BLaER1 treated with 17β-estradiol and CSF1 and Interleukin-3, amounts not matched to agents 10 nM and 100 nM (cell line): Measurements from ENCODE around the gene TMEM42.

Experiments
- H3K27ac ChIP-seq, 11 experiments: shearing (Covaris generic); formaldehyde crosslinking; 2 replicates each; pipeline ENCODE4 v1.8.1; 2022
- H3K27me3 ChIP-seq, 11 experiments: shearing (Covaris generic); formaldehyde crosslinking; 2 replicates each; pipeline ENCODE4 v1.8.1; 2022
- H3K36me3 ChIP-seq, 11 experiments: shearing (Covaris generic); formaldehyde crosslinking; 2 replicates each; pipeline ENCODE4 v1.8.1; 2022
- H3K4me1 ChIP-seq, 10 experiments: shearing (Covaris generic); formaldehyde crosslinking; 2 replicates each; pipeline ENCODE4 v1.8.1; 2022
- H3K4me2 ChIP-seq, 11 experiments: shearing (Covaris generic); formaldehyde crosslinking; 2 replicates each; pipeline ENCODE4 v1.8.1; 2022
- H3K4me3 ChIP-seq, 10 experiments: shearing (Covaris generic); formaldehyde crosslinking; 2 replicates each; pipeline ENCODE4 v1.8.1; 2022
- H3K9ac ChIP-seq, 11 experiments: shearing (Covaris generic); formaldehyde crosslinking; 2 replicates each; pipeline ENCODE4 v1.8.1; 2022
- H3K9me3 ChIP-seq, 11 experiments: shearing (Covaris generic); formaldehyde crosslinking; replicated peaks in 1 of 11; 2 replicates each; pipeline ENCODE4 v1.8.1; 2022
- H4K20me1 ChIP-seq, 11 experiments: shearing (Covaris generic); formaldehyde crosslinking; 2 replicates each; pipeline ENCODE4 v1.8.1; 2022
- Cebpa-rat ChIP-seq, 11 experiments: shearing (Covaris generic); IDR thresholded peaks; 2 replicates each; pipeline ENCODE4 v1.8.1; 2022

The TMEM42 gene

GRCh38 chr3:44865272-44866035 lies 3.7 kb downstream of the TMEM42 start:
- Histone ChIP-seq H3K36me3 (peaks cover 0 to 25% (median 11%) of the 10 kb centered on the region in 11 experiments; a peak in 9 of 22 replicates), H3K4me3 (no peak overlapping the region), H3K4me1 (peaks cover 8 to 28% (median 14%) of the 10 kb centered on the region in 10 experiments), H4K20me1 (no peaks in the 10 kb centered on the region), H3K9ac (no peak overlapping the region; a peak in 1 of 22 replicates), H3K4me2 (no peak overlapping the region), H3K27me3 (no peaks in the 10 kb centered on the region), H3K27ac (no peak overlapping the region), H3K9me3 (peaks cover 0 to 10% (median 0%) of the 10 kb centered on the region in 11 experiments; a peak in 3 of 22 replicates)
- TF ChIP-seq Cebpa-rat (IDR thresholded peaks at IDR 0.05) = no peak

- Histone ChIP-seq H3K4me1 (peaks cover 11 to 39% (median 23%) of the 10 kb centered on the region in 10 experiments), H3K4me3 (no peak overlapping the region), H3K27me3 (no peaks in the 10 kb centered on the region), H3K9me3 (peaks cover 0 to 10% (median 0%) of the 10 kb centered on the region in 11 experiments; a peak in 3 of 22 replicates), H3K9ac (no peak overlapping the region), H3K4me2 (no peak overlapping the region), H3K27ac (no peak overlapping the region), H4K20me1 (no peaks in the 10 kb centered on the region), H3K36me3 (peaks cover 0 to 25% (median 11%) of the 10 kb centered on the region in 11 experiments; a peak in 9 of 22 replicates)
- TF ChIP-seq Cebpa-rat (IDR thresholded peaks at IDR 0.05) = no peak
These were observed 5.9 kb downstream of the TMEM42 start for GRCh38 chr3:44867421-44868111.

GRCh38 chr3:44870375-44871061 lies 8.8 kb downstream of the TMEM42 start:
- H3K27ac ChIP-seq = peak overlapping the region in 2 of 11 experiments; percentile 35 to 47; a peak in 3 of 22 replicates

GRCh38 chr3:44874308-44874707 lies 12.6 kb downstream of the TMEM42 start, which contains the start of gene TGM4:
TSS of gene TGM4 (plus strand) at chr3:44874608. CDS start at chr3:44874679, 71 bp downstream.
- Histone ChIP-seq H3K9me3 (no peaks in the 10 kb centered on the region), H3K4me2 (0 out of 22 replicates have a peak within 1 kb of the TSS, but pooled peaks of 1 of the 11 experiments have one; percentile 15), H3K27me3 (no peaks in the 10 kb centered on the region), H3K27ac (no peak within 1 kb of the TSS), H3K4me3 (no peak within 1 kb of the TSS), H3K36me3 (no peaks in the 10 kb centered on the region), H3K9ac (no peak within 1 kb of the TSS), H3K4me1 (peaks cover 9 to 43% (median 27%) of the 10 kb centered on the region in 10 experiments), H4K20me1 (no peaks in the 10 kb centered on the region)
- no peak for TF ChIP-seq Cebpa-rat (IDR thresholded peaks at IDR 0.05)

More at GRCh38 chr3:44870375-44871061, 8.8 kb downstream of the TMEM42 start:
- no peak overlapping the region for H3K4me3 ChIP-seq
- H4K20me1 ChIP-seq = no peaks in the 10 kb centered on the region
- H3K36me3 ChIP-seq = peaks cover 0 to 16% (median 3%) of the 10 kb centered on the region in 11 experiments; a peak in 7 of 22 replicates
- H3K9ac ChIP-seq = no peak overlapping the region
- peak overlapping the region in 8 of 11 experiments; percentile 65 to 90 (median 76); a peak in 15 of 22 replicates for H3K4me2 ChIP-seq
- TF ChIP-seq Cebpa-rat (IDR thresholded peaks at IDR 0.05) = no peak
- H3K27me3 ChIP-seq = no peaks in the 10 kb centered on the region
- H3K9me3 ChIP-seq = peaks cover 0 to 7% (median 0%) of the 10 kb centered on the region in 11 experiments; a peak in 2 of 22 replicates
- peaks cover 7 to 36% (median 21%) of the 10 kb centered on the region in 10 experiments for H3K4me1 ChIP-seq

- TF ChIP-seq Cebpa-rat (IDR thresholded peaks at IDR 0.05) = peak in 8 of 11 experiments; percentile 9 to 83 (median 32); a peak in 9 of 22 replicates
- H3K4me2 ChIP-seq = 0 out of 22 replicates have a peak overlapping the region, but pooled peaks of 1 of the 11 experiments have one; percentile 15
- peaks cover 9 to 34% (median 27%) of the 10 kb centered on the region in 10 experiments for H3K4me1 ChIP-seq
- no peaks in the 10 kb centered on the region for H3K27me3 ChIP-seq
- H3K4me3 ChIP-seq = no peak overlapping the region
- no peak overlapping the region for H3K27ac ChIP-seq
- no peaks in the 10 kb centered on the region for H3K36me3 ChIP-seq
- no peaks in the 10 kb centered on the region for H4K20me1 ChIP-seq
- H3K9ac ChIP-seq = no peak overlapping the region
- no peaks in the 10 kb centered on the region for H3K9me3 ChIP-seq
These were observed 13.9 kb downstream of the TMEM42 start for GRCh38 chr3:44875596-44875995.

GRCh38 chr3:44877333-44877732 lies 15.6 kb downstream of the TMEM42 start:
- TF ChIP-seq Cebpa-rat (IDR thresholded peaks at IDR 0.05) = no peak
- H3K4me1 ChIP-seq = peaks cover 0 to 17% (median 12%) of the 10 kb centered on the region in 10 experiments; a peak in 16 of 20 replicates
- H3K9ac ChIP-seq = no peak overlapping the region
- no peaks in the 10 kb centered on the region for H3K9me3 ChIP-seq
- H3K27ac ChIP-seq = no peak overlapping the region; a peak in 1 of 22 replicates
- H4K20me1 ChIP-seq = no peaks in the 10 kb centered on the region
- no peaks in the 10 kb centered on the region for H3K36me3 ChIP-seq
- no peak overlapping the region for H3K4me3 ChIP-seq
- H3K4me2 ChIP-seq = peak overlapping the region in 3 of 11 experiments; percentile 3 to 45 (median 38); a peak in 6 of 22 replicates
- H3K27me3 ChIP-seq = no peaks in the 10 kb centered on the region

- no peak for TF ChIP-seq Cebpa-rat (IDR thresholded peaks at IDR 0.05)
- no peaks in the 10 kb centered on the region for H3K36me3 ChIP-seq
- H3K9me3 ChIP-seq = no peaks in the 10 kb centered on the region
- H3K4me2 ChIP-seq = no peak overlapping the region
- no peaks in the 10 kb centered on the region for H3K27me3 ChIP-seq
- no peak overlapping the region for H3K27ac ChIP-seq
- peaks cover 0 to 24% (median 11%) of the 10 kb centered on the region in 10 experiments; a peak in 12 of 20 replicates for H3K4me1 ChIP-seq
- H3K9ac ChIP-seq = no peak overlapping the region
- no peaks in the 10 kb centered on the region for H4K20me1 ChIP-seq
- no peak overlapping the region for H3K4me3 ChIP-seq
These were observed 18.6 kb downstream of the TMEM42 start for GRCh38 chr3:44880284-44880683.

GRCh38 chr3:44883213-44883955 lies 21.7 kb downstream of the TMEM42 start:
- Histone ChIP-seq H3K4me2 (peak overlapping the region in 2 of 11 experiments; percentile 3 to 37; a peak in 2 of 22 replicates), H3K9me3 (no peaks in the 10 kb centered on the region), H3K4me3 (no peak overlapping the region), H3K27ac (no peak overlapping the region), H4K20me1 (no peaks in the 10 kb centered on the region), H3K27me3 (no peaks in the 10 kb centered on the region), H3K4me1 (peaks cover 0 to 17% (median 0%) of the 10 kb centered on the region in 10 experiments; a peak in 6 of 20 replicates), H3K9ac (no peak overlapping the region), H3K36me3 (no peaks in the 10 kb centered on the region)
- TF ChIP-seq Cebpa-rat (IDR thresholded peaks at IDR 0.05) = no peak
